ENCODE data around the gene BSN.

DNA sequence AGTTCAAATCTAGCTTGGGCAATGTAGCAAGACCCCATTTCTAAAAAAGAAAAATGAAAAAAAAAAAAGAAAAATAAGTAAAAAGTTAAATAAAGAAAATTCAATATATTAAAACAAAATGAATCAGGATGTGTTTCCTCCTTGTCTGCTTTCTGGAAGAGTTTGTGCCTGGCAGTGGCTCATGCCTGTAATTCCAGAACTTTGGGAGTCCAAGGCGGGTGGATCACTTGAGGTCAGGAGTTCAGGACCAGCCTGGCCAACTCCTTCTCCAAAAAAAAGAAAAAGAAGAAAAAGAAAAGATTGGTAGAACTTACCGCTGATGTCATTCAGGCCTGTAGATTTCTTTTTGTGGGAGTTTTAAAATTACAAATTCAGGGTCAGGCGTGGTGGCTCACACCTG, 47.4 kb upstream of the BSN start:
- TF ChIP-seq, protein P1, sequence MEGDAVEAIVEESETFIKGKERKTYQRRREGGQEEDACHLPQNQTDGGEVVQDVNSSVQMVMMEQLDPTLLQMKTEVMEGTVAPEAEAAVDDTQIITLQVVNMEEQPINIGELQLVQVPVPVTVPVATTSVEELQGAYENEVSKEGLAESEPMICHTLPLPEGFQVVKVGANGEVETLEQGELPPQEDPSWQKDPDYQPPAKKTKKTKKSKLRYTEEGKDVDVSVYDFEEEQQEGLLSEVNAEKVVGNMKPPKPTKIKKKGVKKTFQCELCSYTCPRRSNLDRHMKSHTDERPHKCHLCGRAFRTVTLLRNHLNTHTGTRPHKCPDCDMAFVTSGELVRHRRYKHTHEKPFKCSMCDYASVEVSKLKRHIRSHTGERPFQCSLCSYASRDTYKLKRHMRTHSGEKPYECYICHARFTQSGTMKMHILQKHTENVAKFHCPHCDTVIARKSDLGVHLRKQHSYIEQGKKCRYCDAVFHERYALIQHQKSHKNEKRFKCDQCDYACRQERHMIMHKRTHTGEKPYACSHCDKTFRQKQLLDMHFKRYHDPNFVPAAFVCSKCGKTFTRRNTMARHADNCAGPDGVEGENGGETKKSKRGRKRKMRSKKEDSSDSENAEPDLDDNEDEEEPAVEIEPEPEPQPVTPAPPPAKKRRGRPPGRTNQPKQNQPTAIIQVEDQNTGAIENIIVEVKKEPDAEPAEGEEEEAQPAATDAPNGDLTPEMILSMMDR (IDR thresholded peaks at IDR 0.05; ENCODE audit: low read length) = no peak
- TF ChIP-seq EZH2 (IDR thresholded peaks at IDR 0.05; ENCODE audit: borderline replicate concordance, low read length) = no peak

Measured in OCI-LY1 (cell line).